Measurements from ENCODE around the gene CDH20. TPM values are rescaled to one million over a fixed set of nuclear protein-coding genes. Genes with fewer than 3 reads are reported as not detected.

The CDH20 gene
- total and polyA plus RNA-seq, 2 of the 4 experiments (the other 2 are of a cell fraction) = not detected

DNA sequence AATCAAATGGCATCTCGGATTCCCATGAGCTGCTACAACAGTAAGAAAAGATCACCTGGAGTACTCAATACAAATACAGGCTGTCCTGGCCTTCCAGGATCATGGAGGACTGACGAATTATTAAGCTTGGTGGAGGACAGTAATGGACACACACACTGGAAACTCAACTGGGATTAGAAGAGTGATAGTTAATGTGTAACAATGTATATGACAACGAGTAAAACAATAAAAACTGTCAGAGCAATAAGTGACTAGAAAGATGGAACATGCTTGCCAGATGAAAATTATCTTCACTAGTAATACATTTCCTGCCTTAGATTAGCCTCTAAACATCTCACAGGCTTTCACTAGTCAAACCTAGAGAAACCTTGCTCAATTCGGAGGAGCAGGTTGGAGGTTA, 49.2 kb upstream of the CDH20 start:
- Histone ChIP-seq H2AK9ac (replicated peaks; ENCODE audit: low read depth, low read length, poor library complexity) (no peak overlapping the region), H3K9ac (ENCODE audit: low read depth, low read length) (no peak overlapping the region), H4K5ac (ENCODE audit: low read depth, low read length) (no peak overlapping the region), H3K4me3 (ENCODE audit: insufficient read depth, low read depth, low read length) (no peak overlapping the region), H2AFZ (replicated peaks; ENCODE audit: low read length, poor library complexity) (no peak overlapping the region), H3K36me3 (ENCODE audit: control insufficient read depth, insufficient read depth, low read length) (no peaks in the 10 kb centered on the region), H3K14ac (replicated peaks; ENCODE audit: low read depth, low read length) (no peak overlapping the region), H3K9me3 (ENCODE audit: control insufficient read depth, insufficient read depth, low read length) (no peaks in the 10 kb centered on the region; the same call in 1 of the 2 replicates), H4K20me1 (ENCODE audit: insufficient read depth, low read length) (no peaks in the 10 kb centered on the region), H3K79me1 (ENCODE audit: low read depth in 1 of 2, low read length in 2 of 2) (no peaks in the 10 kb centered on the region), H2BK15ac (ENCODE audit: low read depth, low read length) (no peak overlapping the region), H3K4me2 (ENCODE audit: low read depth, low read length) (no peak overlapping the region), H3K4ac (ENCODE audit: low read depth, low read length) (no peak overlapping the region), H2BK120ac (ENCODE audit: low read depth, low read length) (no peak overlapping the region), H3K4me1 (ENCODE audit: control insufficient read depth, insufficient read depth, low read length) (no peaks in the 10 kb centered on the region), H3K27ac (ENCODE audit: insufficient read depth, low read length) (no peak overlapping the region), H2BK20ac (ENCODE audit: low read depth, low read length) (no peak overlapping the region), H2AK5ac (ENCODE audit: low read depth, low read length) (no peak overlapping the region), H3K56ac (ENCODE audit: extremely low read depth, insufficient read depth, low read length) (no peak overlapping the region), H3K23ac (ENCODE audit: low read depth, low read length) (no peak overlapping the region), H2BK5ac (ENCODE audit: low read depth, low read length, poor library complexity, severe bottlenecking) (no peak overlapping the region), H3K9me1 (ENCODE audit: insufficient read depth, low read length) (no peaks in the 10 kb centered on the region), H3K18ac (ENCODE audit: low read depth, low read length) (no peak overlapping the region), H3K27me3 (ENCODE audit: control insufficient read depth, insufficient read depth, low read length) (no peaks in the 10 kb centered on the region), H4K91ac (ENCODE audit: insufficient read depth, low read depth, low read length) (no peak overlapping the region), H4K8ac (ENCODE audit: low read depth in 2 of 2, low read length in 2 of 2) (no peak overlapping the region)
- no peak for TF ChIP-seq CEBPB (IDR thresholded peaks at IDR 0.05; ENCODE audit: low read depth, low read length)
- TF ChIP-seq, protein P1, sequence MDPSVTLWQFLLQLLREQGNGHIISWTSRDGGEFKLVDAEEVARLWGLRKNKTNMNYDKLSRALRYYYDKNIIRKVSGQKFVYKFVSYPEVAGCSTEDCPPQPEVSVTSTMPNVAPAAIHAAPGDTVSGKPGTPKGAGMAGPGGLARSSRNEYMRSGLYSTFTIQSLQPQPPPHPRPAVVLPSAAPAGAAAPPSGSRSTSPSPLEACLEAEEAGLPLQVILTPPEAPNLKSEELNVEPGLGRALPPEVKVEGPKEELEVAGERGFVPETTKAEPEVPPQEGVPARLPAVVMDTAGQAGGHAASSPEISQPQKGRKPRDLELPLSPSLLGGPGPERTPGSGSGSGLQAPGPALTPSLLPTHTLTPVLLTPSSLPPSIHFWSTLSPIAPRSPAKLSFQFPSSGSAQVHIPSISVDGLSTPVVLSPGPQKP (IDR thresholded peaks at IDR 0.05; ENCODE audit: borderline replicate concordance, low read depth, low read length) = no peak
- ATAC-seq (ENCODE audit: low read depth) (no peak), DNase-seq (no peak)
- in situ Hi-C loops (cut with MboI; ENCODE audit: low sequenced_read_pairs) (no loop called here), dilution Hi-C loops (cut with HindIII; ENCODE audit: low sequenced_read_pairs, unreplicated experiment) (no loop called here), intact Hi-C loops (cut with micrococcal nuclease) (loop anchor here (5.0 kb wide), 1 partner anchor 418 kb away; no protein-coding TSS in a partner anchor)
- ChIA-PET CTCF (no interaction called here), POLR2A (ENCODE audit: unreplicated experiment) (no interaction called here)
- no CpG with 5 or more reads among the region's 4 CpGs for WGBS, 2 experiments (ENCODE audit: extremely low coverage in 2 of 2, insufficient read length in 1 of 2)
- BruUV-seq (replicated peaks) = no TSS peak
